Stomach (tissue), 4 donors: Measurements from ENCODE around the gene PLCH2.

ENCODE experiments used
- CTCF ChIP-seq, 7 experiments: fragments of 450-650 bp in 4 of 7; fragments of 200-600 bp in 3 of 7; sonication (generic) in 3 of 7; IDR thresholded peaks; one replicate each; pipeline ENCODE4 v1.5.1; 2016 to 2019; ENCODE audit warnings: antibody characterized with exemption in 7 of 7, control low read depth in 2 of 7, mild to moderate bottlenecking in 1 of 7
- EP300 ChIP-seq: sonication (generic); formaldehyde crosslinking; IDR thresholded peaks from one replicate; pipeline ENCODE4 v1.6.1; 2017; ENCODE audit warnings: antibody characterized with exemption
- POLR2A ChIP-seq, 4 donors: fragments of 450-650 bp; IDR thresholded peaks; one replicate each; pipeline ENCODE4 v1.6.1; 2016; ENCODE audit warnings: antibody characterized with exemption in 4 of 4, control low read depth in 2 of 4, mild to moderate bottlenecking in 1 of 4, moderate library complexity in 1 of 4
- POLR2AphosphoS5 ChIP-seq, 3 donors: sonication (generic); formaldehyde crosslinking; IDR thresholded peaks; one replicate each; pipeline ENCODE4 v1.6.1; 2016; ENCODE audit warnings: antibody characterized with exemption in 3 of 3

GRCh38 chr1:2439369-2439768, 36.7 kb upstream of the PLCH2 start:
- TF ChIP-seq POLR2AphosphoS5 (IDR thresholded peaks at IDR 0.05) (no peak), CTCF (IDR thresholded peaks at IDR 0.05) (no peak), EP300 (no peak), POLR2A (IDR thresholded peaks at IDR 0.05) (no peak)
